Measurements from ENCODE around the gene MAP3K4. TPM values are rescaled to one million over a fixed set of nuclear protein-coding genes. Genes with fewer than 3 reads are reported as not detected.

The MAP3K4 gene
- total RNA-seq, 1 donor = 31.1 TPM

GRCh38 chr6:161038229-161039031 lies 46.9 kb downstream of the MAP3K4 start:
- peak overlapping the region; percentile 93 for H3K27ac ChIP-seq (ENCODE audit: low read depth, low read length)
- peaks cover 18% of the 10 kb centered on the region for H3K36me3 ChIP-seq (ENCODE audit: insufficient read depth, low read length)
- peaks cover 19% of the 10 kb centered on the region for H3K4me1 ChIP-seq (ENCODE audit: insufficient read depth, low read length)
- no peaks in the 10 kb centered on the region for H4K20me1 ChIP-seq (ENCODE audit: insufficient read depth, low read length)
- no peak overlapping the region for H2AFZ ChIP-seq (ENCODE audit: low read length)
- H3K27me3 ChIP-seq (ENCODE audit: insufficient read depth, low read length) = no peaks in the 10 kb centered on the region
- H3K4me2 ChIP-seq (ENCODE audit: insufficient read depth, low read length) = peak overlapping the region; percentile 43
- no peak overlapping the region for H3K4me3 ChIP-seq (ENCODE audit: insufficient read depth, low read length)
- H3K79me2 ChIP-seq (ENCODE audit: insufficient read depth, low read length) = peaks cover 30% of the 10 kb centered on the region
- no peaks in the 10 kb centered on the region for H3K9me3 ChIP-seq (ENCODE audit: low read depth, low read length)
- peak; percentile 50 for TF ChIP-seq CTCF (IDR thresholded peaks at IDR 0.05; ENCODE audit: extremely low read depth, low read depth, low read length)
- DNase-seq (ENCODE audit: insufficient read length, low spot score, missing footprints) = peak; percentile 68

GRCh38 chr6:161041274-161041673 lies 49.7 kb downstream of the MAP3K4 start:
- no peak for TF ChIP-seq CTCF (IDR thresholded peaks at IDR 0.05; ENCODE audit: extremely low read depth, low read depth, low read length)
- Histone ChIP-seq H3K4me1 (ENCODE audit: insufficient read depth, low read length) (peaks cover 23% of the 10 kb centered on the region), H3K36me3 (ENCODE audit: insufficient read depth, low read length) (peaks cover 14% of the 10 kb centered on the region), H3K4me2 (ENCODE audit: insufficient read depth, low read length) (no peak overlapping the region), H3K4me3 (ENCODE audit: insufficient read depth, low read length) (no peak overlapping the region), H3K27me3 (ENCODE audit: insufficient read depth, low read length) (no peaks in the 10 kb centered on the region), H3K79me2 (ENCODE audit: insufficient read depth, low read length) (peaks cover 31% of the 10 kb centered on the region), H3K27ac (ENCODE audit: low read depth, low read length) (no peak overlapping the region), H2AFZ (ENCODE audit: low read length) (no peak overlapping the region), H4K20me1 (ENCODE audit: insufficient read depth, low read length) (no peaks in the 10 kb centered on the region), H3K9me3 (ENCODE audit: low read depth, low read length) (no peaks in the 10 kb centered on the region)
- DNase-seq (ENCODE audit: insufficient read length, low spot score, missing footprints) = no peak

DNA sequence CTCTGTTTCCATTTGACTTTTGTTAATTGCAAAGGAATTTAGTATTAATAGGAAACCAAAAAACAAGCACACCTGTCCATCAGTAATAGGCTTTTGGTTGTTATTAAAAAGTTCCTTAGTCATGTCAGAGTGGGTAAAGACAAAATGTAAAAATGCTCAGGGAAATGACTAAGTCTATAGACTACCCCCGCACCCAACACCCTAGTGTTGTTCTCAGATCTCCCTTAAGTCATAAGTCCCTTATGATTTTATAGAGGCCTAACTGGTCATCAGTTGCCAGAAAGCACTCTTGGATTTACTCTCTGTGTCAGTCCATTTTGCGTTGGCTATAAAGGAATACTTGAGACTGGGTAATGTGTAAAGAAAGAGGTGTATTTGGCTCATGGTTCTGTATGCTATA lies 52.8 kb downstream of the MAP3K4 start:
- H2AFZ ChIP-seq (ENCODE audit: low read length) = no peak overlapping the region
- DNase-seq (ENCODE audit: insufficient read length, low spot score, missing footprints) = peak; percentile 37
- no peak for TF ChIP-seq CTCF (IDR thresholded peaks at IDR 0.05; ENCODE audit: extremely low read depth, low read depth, low read length)
- peaks cover 17% of the 10 kb centered on the region for H3K4me1 ChIP-seq (ENCODE audit: insufficient read depth, low read length)
- H3K9me3 ChIP-seq (ENCODE audit: low read depth, low read length) = no peaks in the 10 kb centered on the region
- H3K27ac ChIP-seq (ENCODE audit: low read depth, low read length) = peak overlapping the region; percentile 57
- H3K36me3 ChIP-seq (ENCODE audit: insufficient read depth, low read length) = peaks cover 14% of the 10 kb centered on the region
- H3K27me3 ChIP-seq (ENCODE audit: insufficient read depth, low read length) = no peaks in the 10 kb centered on the region
- no peaks in the 10 kb centered on the region for H4K20me1 ChIP-seq (ENCODE audit: insufficient read depth, low read length)
- no peak overlapping the region for H3K4me3 ChIP-seq (ENCODE audit: insufficient read depth, low read length)
- no peak overlapping the region for H3K4me2 ChIP-seq (ENCODE audit: insufficient read depth, low read length)
- peaks cover 35% of the 10 kb centered on the region for H3K79me2 ChIP-seq (ENCODE audit: insufficient read depth, low read length)

- peaks cover 11% of the 10 kb centered on the region for H3K79me2 ChIP-seq (ENCODE audit: insufficient read depth, low read length)
- H3K36me3 ChIP-seq (ENCODE audit: insufficient read depth, low read length) = peaks cover 14% of the 10 kb centered on the region
- H3K27ac ChIP-seq (ENCODE audit: low read depth, low read length) = no peak overlapping the region
- no peak for TF ChIP-seq CTCF (IDR thresholded peaks at IDR 0.05; ENCODE audit: extremely low read depth, low read depth, low read length)
- H3K27me3 ChIP-seq (ENCODE audit: insufficient read depth, low read length) = no peaks in the 10 kb centered on the region
- no peak for DNase-seq (ENCODE audit: insufficient read length, low spot score, missing footprints)
- H3K9me3 ChIP-seq (ENCODE audit: low read depth, low read length) = no peaks in the 10 kb centered on the region
- no peak overlapping the region for H2AFZ ChIP-seq (ENCODE audit: low read length)
- H4K20me1 ChIP-seq (ENCODE audit: insufficient read depth, low read length) = no peaks in the 10 kb centered on the region
- H3K4me1 ChIP-seq (ENCODE audit: insufficient read depth, low read length) = peaks cover 17% of the 10 kb centered on the region
- H3K4me3 ChIP-seq (ENCODE audit: insufficient read depth, low read length) = no peak overlapping the region
- H3K4me2 ChIP-seq (ENCODE audit: insufficient read depth, low read length) = peak overlapping the region; percentile 19
Measured at GRCh38 chr6:161048641-161049040, 57.1 kb downstream of the MAP3K4 start.

Measured in osteoblast (primary cell).